OCI-LY7 (cell line): ENCODE measurements around the gene DENND4A. TPM values are rescaled to one million over a fixed set of nuclear protein-coding genes. Genes with fewer than 3 reads are reported as not detected.

Experiments
- BruUV-seq: library from RNA; stranded (reverse); fragments of 400-500 nt; replicated peaks from 2 replicates; lab custom pipeline; 2021; lab: Mats Ljungman, UMichigan
- CTCF ChIA-PET: fragments of 300-600 bp; sonication (Branson Sonifier 250); formaldehyde crosslinking; loops from one replicate; lab custom pipeline; 2022; ENCODE audit warnings: antibody characterized with exemption; ENCODE audit not compliant: unreplicated experiment; lab: Charles Lee
- POLR2A ChIA-PET: fragments of 300-600 bp; sonication (Branson Sonifier 250); formaldehyde crosslinking; loops from one replicate; lab custom pipeline; 2022; ENCODE audit warnings: antibody characterized with exemption; lab: Charles Lee
- DNase-seq: peaks from one replicate; pipeline ENCODE4 v3.0.0-alpha.2; 2015; ENCODE audit warnings: low spot score
- H2AFZ ChIP-seq: fragments of 200-600 bp; sonication (generic), shearing (Covaris generic); 2 replicates; pipeline ENCODE4 v1.6.1; 2014; ENCODE audit warnings: mild to moderate bottlenecking, antibody characterized with exemption, low read length, moderate library complexity
- H3K27ac ChIP-seq: fragments of 200-600 bp; sonication (generic); 2 replicates; pipeline ENCODE4 v1.5.1; 2014; ENCODE audit warnings: mixed run types, low read depth, mild to moderate bottlenecking, moderate library complexity, low read length, inconsistent platforms; ENCODE audit not compliant: poor library complexity, severe bottlenecking
- H3K36me3 ChIP-seq: fragments of 200-600 bp; sonication (generic); 2 replicates; pipeline ENCODE4 v1.6.1; 2014; ENCODE audit warnings: mild to moderate bottlenecking, antibody characterized with exemption, low read length, moderate library complexity, mixed read lengths; ENCODE audit not compliant: insufficient read depth
- H3K4me1 ChIP-seq: fragments of 200-600 bp; sonication (generic); 2 replicates; pipeline ENCODE4 v1.5.1; 2014; ENCODE audit warnings: mild to moderate bottlenecking, low read length; ENCODE audit not compliant: insufficient read depth, poor library complexity, severe bottlenecking
- H3K4me2 ChIP-seq: fragments of 200-600 bp; sonication (generic); 2 replicates; pipeline ENCODE4 v1.6.1; 2014; ENCODE audit warnings: mild to moderate bottlenecking, low read length
- H3K4me3 ChIP-seq: fragments of 200-600 bp; sonication (generic); 2 replicates; pipeline ENCODE4 v1.5.1; 2014; ENCODE audit warnings: mild to moderate bottlenecking, low read depth, low read length; ENCODE audit not compliant: poor library complexity, severe bottlenecking
- H3K79me2 ChIP-seq: fragments of 200-600 bp; sonication (generic); 2 replicates; pipeline ENCODE4 v1.6.1; 2016; ENCODE audit warnings: low read depth, mild to moderate bottlenecking, low read length, moderate library complexity, mixed read lengths; ENCODE audit not compliant: insufficient read depth
- H3K9me2 ChIP-seq: fragments of 200-600 bp; sonication (generic); 2 replicates; pipeline ENCODE4 v1.6.1; 2016; ENCODE audit warnings: mild to moderate bottlenecking, low read length, mixed read lengths; ENCODE audit not compliant: insufficient read depth
- H3K9me3 ChIP-seq: fragments of 200-600 bp; sonication (generic); 2 replicates; pipeline ENCODE4 v1.6.1; 2014; ENCODE audit warnings: mild to moderate bottlenecking, mixed run types, low read length, mixed read lengths
- H4K20me1 ChIP-seq: fragments of 200-600 bp; sonication (generic); 2 replicates; pipeline ENCODE4 v1.6.1; 2014; ENCODE audit warnings: mild to moderate bottlenecking, antibody characterized with exemption, low read length, moderate library complexity, mixed read lengths; ENCODE audit not compliant: insufficient read depth
- CTCF ChIP-seq: fragments of 200-600 bp; sonication (generic); conservative IDR thresholded peaks from 2 replicates; pipeline ENCODE4 v1.5.1; 2014; ENCODE audit warnings: mild to moderate bottlenecking, antibody characterized with exemption, low read length, moderate library complexity, mixed read lengths
- EZH2phosphoT487 ChIP-seq: fragments of 200-600 bp; sonication (generic); IDR thresholded peaks from 2 replicates; pipeline ENCODE4 v1.6.1; 2018; ENCODE audit warnings: low read depth, borderline replicate concordance, mild to moderate bottlenecking, mixed run types, antibody characterized with exemption, low read length, moderate library complexity, mixed read lengths
- intact Hi-C: fragments of 100-400 bp; cut with micrococcal nuclease; formaldehyde crosslinking; loops from one replicate; pipeline ENCODE4 v1.10.0; 2022; ENCODE audit not compliant: unreplicated experiment
- total RNA-seq, 2 experiments: library from RNA; depleted of rRNA in 1 of 2; stranded (reverse); fragments of >200 nt in 1 of 2; shearing (Covaris generic) in 1 of 2; gene quantifications; 2 replicates each; pipeline ENCODE4 v1.2.3, GENCODE V29; 2014 to 2022

The DENND4A gene
- total RNA-seq, 2 experiments from 2014 or later, result 42.7 to 86.5 TPM

- H3K27ac ChIP-seq, result no peak overlapping the region
- no peaks in the 10 kb centered on the region for H3K9me3 ChIP-seq
- H2AFZ ChIP-seq, result no peak overlapping the region
- intact Hi-C loops, result no loop called here
- H3K36me3 ChIP-seq, result peaks cover 39% of the 10 kb centered on the region
- no peaks in the 10 kb centered on the region for H3K79me2 ChIP-seq
- TF ChIP-seq EZH2phosphoT487 (no peak), CTCF (no peak)
- H3K9me2 ChIP-seq, result no peaks in the 10 kb centered on the region
- no peak for DNase-seq
- 0 out of 2 replicates have a peak, but pooled peaks cover 4% of the 10 kb centered on the region for H4K20me1 ChIP-seq
- ChIA-PET CTCF (no interaction called here), POLR2A (no interaction called here)
- BruUV-seq, result no TSS peak
- H3K4me3 ChIP-seq, result no peak overlapping the region
- H3K4me1 ChIP-seq, result no peaks in the 10 kb centered on the region
- no peak overlapping the region for H3K4me2 ChIP-seq
Observed at GRCh38 chr15:65747265-65747664, 44.8 kb downstream of the DENND4A start.

GRCh38 chr15:65743637-65744252 is 48.3 kb downstream of the DENND4A start:
- POLR2A ChIA-PET, result no interaction called here
- intact Hi-C loops, result no loop called here

More at GRCh38 chr15:65743637-65744252, 48.3 kb downstream of the DENND4A start:
- Histone ChIP-seq H3K4me2 (no peak overlapping the region), H3K4me3 (no peak overlapping the region), H4K20me1 (0 out of 2 replicates have a peak, but pooled peaks cover 4% of the 10 kb centered on the region), H3K27ac (no peak overlapping the region), H2AFZ (no peak overlapping the region), H3K36me3 (peaks cover 40% of the 10 kb centered on the region), H3K9me2 (no peaks in the 10 kb centered on the region), H3K9me3 (no peaks in the 10 kb centered on the region), H3K4me1 (no peaks in the 10 kb centered on the region), H3K79me2 (0 out of 2 replicates have a peak, but pooled peaks cover 3% of the 10 kb centered on the region)
- no TSS peak for BruUV-seq
- CTCF ChIA-PET, result no interaction called here
- TF ChIP-seq CTCF (no peak), EZH2phosphoT487 (no peak)
- DNase-seq, result no peak
